Mucosa of rectum (tissue), 2 donors: ENCODE measurements around the gene PDIA4.
"Not testable (repeated sequence)": the region's sequence is repeated elsewhere in the genome, so short reads cannot be mapped to it uniquely, and the experiment has no call there.

Experiments used
- H3K27ac ChIP-seq, 2 donors: one replicate each; pipeline ENCODE4 v1.7.0; 2013; ENCODE audit warnings: inconsistent platforms in 2 of 2, low read depth in 2 of 2, low read length in 2 of 2
- H3K27me3 ChIP-seq, 2 donors: one replicate each; pipeline ENCODE4 v1.7.0; 2013; ENCODE audit warnings: low read length in 2 of 2; ENCODE audit not compliant: control insufficient read depth in 2 of 2, insufficient read depth in 2 of 2
- H3K36me3 ChIP-seq, 2 donors: one replicate each; pipeline ENCODE4 v1.7.0; 2013; ENCODE audit warnings: low read length in 2 of 2; ENCODE audit not compliant: control insufficient read depth in 2 of 2, insufficient read depth in 2 of 2
- H3K4me1 ChIP-seq, 2 donors: one replicate each; pipeline ENCODE4 v1.7.0; 2013; ENCODE audit warnings: low read length in 2 of 2, mild to moderate bottlenecking in 1 of 2; ENCODE audit not compliant: control insufficient read depth in 2 of 2, insufficient read depth in 2 of 2
- H3K4me3 ChIP-seq, 2 donors: one replicate each; pipeline ENCODE4 v1.7.0; 2013; ENCODE audit warnings: low read length in 2 of 2
- H3K9ac ChIP-seq, 2 donors: one replicate each; pipeline ENCODE4 v1.7.0; 2013; ENCODE audit warnings: low read length in 2 of 2, low read depth in 1 of 2, mild to moderate bottlenecking in 1 of 2
- H3K9me3 ChIP-seq, 2 donors: one replicate each; pipeline ENCODE4 v1.7.0; 2013; ENCODE audit warnings: low read length in 2 of 2; ENCODE audit not compliant: control insufficient read depth in 2 of 2
- donor health status: healthy.
- donor health status: Normal muscosa, but diverticular disease.

Gene PDIA4

GRCh38 chr7:148991536-148991935, 36.8 kb downstream of the PDIA4 start:
- H3K4me3 ChIP-seq, result no peak overlapping the region
- no peaks in the 10 kb centered on the region for H3K27me3 ChIP-seq
- no peak overlapping the region for H3K27ac ChIP-seq
- peaks cover 6 to 9% of the 10 kb centered on the region in 2 donors for H3K4me1 ChIP-seq
- H3K9ac ChIP-seq, result no peak overlapping the region
- no peaks in the 10 kb centered on the region for H3K36me3 ChIP-seq
- H3K9me3 ChIP-seq, result no peaks in the 10 kb centered on the region

GRCh38 chr7:148987751-148988512, 40.4 kb downstream of the PDIA4 start:
- peak overlapping the region; percentile 96 to 99 for H3K4me3 ChIP-seq
- H3K27me3 ChIP-seq, result no peaks in the 10 kb centered on the region
- peaks cover 15 to 18% of the 10 kb centered on the region in 2 donors for H3K4me1 ChIP-seq
- no peaks in the 10 kb centered on the region for H3K36me3 ChIP-seq
- H3K27ac ChIP-seq, result peak overlapping the region; percentile 84 to 87
- H3K9me3 ChIP-seq, result no peaks in the 10 kb centered on the region
- peak overlapping the region; percentile 74 to 85 for H3K9ac ChIP-seq

GRCh38 chr7:148987010-148987750, 41.1 kb downstream of the PDIA4 start:
- H3K4me3 ChIP-seq, result peak overlapping the region; percentile 96 to 99
- no peaks in the 10 kb centered on the region for H3K36me3 ChIP-seq
- peak overlapping the region; percentile 84 to 87 for H3K27ac ChIP-seq
- H3K4me1 ChIP-seq, result peaks cover 17 to 18% of the 10 kb centered on the region in 2 donors
- H3K27me3 ChIP-seq, result no peaks in the 10 kb centered on the region
- no peaks in the 10 kb centered on the region for H3K9me3 ChIP-seq
- H3K9ac ChIP-seq, result peak overlapping the region; percentile 74 to 85

GRCh38 chr7:148986742-148987009, 41.6 kb downstream of the PDIA4 start:
- Histone ChIP-seq H3K4me3 (peak overlapping the region in 1 of 2 donors; percentile 96), H3K9ac (no peak overlapping the region), H3K27ac (no peak overlapping the region), H3K9me3 (no peaks in the 10 kb centered on the region), H3K36me3 (no peaks in the 10 kb centered on the region), H3K27me3 (no peaks in the 10 kb centered on the region), H3K4me1 (peaks cover 17 to 18% of the 10 kb centered on the region in 2 donors)

- no peaks in the 10 kb centered on the region for H3K36me3 ChIP-seq
- H3K9me3 ChIP-seq, result no peaks in the 10 kb centered on the region
- no peaks in the 10 kb centered on the region for H3K27me3 ChIP-seq
- peak overlapping the region; percentile 63 to 72 for H3K4me3 ChIP-seq
- peak overlapping the region in 1 of 2 donors; percentile 3 for H3K27ac ChIP-seq
- peaks cover 15 to 17% of the 10 kb centered on the region in 2 donors for H3K4me1 ChIP-seq
- H3K9ac ChIP-seq, result peak overlapping the region; percentile 13 to 63
Measured at GRCh38 chr7:148983200-148984146, 44.8 kb downstream of the PDIA4 start.

- no peaks in the 10 kb centered on the region for H3K27me3 ChIP-seq
- peak overlapping the region; percentile 63 to 72 for H3K4me3 ChIP-seq
- H3K27ac ChIP-seq, result no peak overlapping the region
- H3K4me1 ChIP-seq, result peaks cover 9 to 12% of the 10 kb centered on the region in 2 donors
- H3K36me3 ChIP-seq, result no peaks in the 10 kb centered on the region
- no peaks in the 10 kb centered on the region for H3K9me3 ChIP-seq
- peak overlapping the region; percentile 5 to 26 for H3K9ac ChIP-seq
Measured at GRCh38 chr7:148982654-148983199, 45.6 kb downstream of the PDIA4 start.

GRCh38 chr7:148979827-148980226, 48.5 kb downstream of the PDIA4 start:
- Histone ChIP-seq H3K4me1 (peaks cover 6 to 11% of the 10 kb centered on the region in 2 donors), H3K9ac (no peak overlapping the region), H3K4me3 (no peak overlapping the region), H3K9me3 (no peaks in the 10 kb centered on the region), H3K27me3 (no peaks in the 10 kb centered on the region), H3K36me3 (no peaks in the 10 kb centered on the region), H3K27ac (no peak overlapping the region)

- H3K4me3 ChIP-seq, H3K27ac ChIP-seq, H3K9me3 ChIP-seq, H3K4me1 ChIP-seq, H3K9ac ChIP-seq, H3K27me3 ChIP-seq, H3K36me3 ChIP-seq: not testable (repeated sequence)
Measured at GRCh38 chr7:148979072-148979471, 49.2 kb downstream of the PDIA4 start.

- Histone ChIP-seq H3K36me3 (no peaks in the 10 kb centered on the region), H3K9ac (no peak overlapping the region), H3K27ac (no peak overlapping the region), H3K27me3 (no peaks in the 10 kb centered on the region), H3K9me3 (no peaks in the 10 kb centered on the region), H3K4me1 (peaks cover 0 to 2% of the 10 kb centered on the region in 2 donors), H3K4me3 (no peak overlapping the region)
Measured at GRCh38 chr7:148978091-148978490, 50.2 kb downstream of the PDIA4 start.
